HepG2 (cell line): ENCODE results near the gene SLC16A1. TPM values are rescaled to one million over a fixed set of nuclear protein-coding genes. Genes with fewer than 3 reads are reported as not detected.

ENCODE experiments used
- ATF3 ChIP-seq: sonication (generic); formaldehyde crosslinking; IDR thresholded peaks from 2 replicates; pipeline ENCODE4 v1.4.0; 2020; ENCODE audit warnings: missing genetic modification reagents
- KAT2B ChIP-seq: fragments of 150-350 bp; IDR thresholded peaks from 2 replicates; pipeline ENCODE4 v1.6.1; 2014; ENCODE audit warnings: low read depth, low read length, borderline replicate concordance
- KLF16 ChIP-seq, 2 experiments: sonication (generic) in 1 of 2; formaldehyde crosslinking in 1 of 2; IDR thresholded peaks; 2 replicates each; pipeline versions ENCODE4 v1.6.1 to v1.8.0; 2016 to 2023; ENCODE audit warnings: missing genetic modification reagents in 2 of 2, missing compliant biosample characterization in 1 of 2
- NFIB ChIP-seq: sonication (generic); formaldehyde crosslinking; IDR thresholded peaks from 2 replicates; pipeline ENCODE4 v1.9.0; 2021; ENCODE audit warnings: missing genetic modification reagents, mild to moderate bottlenecking, borderline replicate concordance
- NR2F1 ChIP-seq, 2 experiments: fragments of 450-650 bp in 1 of 2; formaldehyde crosslinking in 1 of 2; IDR thresholded peaks; 2 replicates each; pipeline versions ENCODE4 v1.5.0 to v1.6.1; 2016 to 2020; ENCODE audit warnings: mild to moderate bottlenecking in 1 of 2, missing compliant biosample characterization in 1 of 2, missing genetic modification reagents in 1 of 2, moderate library complexity in 1 of 2
- NR3C1 ChIP-seq: sonication (generic); formaldehyde crosslinking; IDR thresholded peaks from 2 replicates; pipeline ENCODE4 v1.4.0; 2020; ENCODE audit warnings: missing genetic modification reagents
- PHF21A ChIP-seq: sonication (generic); formaldehyde crosslinking; IDR thresholded peaks from 2 replicates; pipeline ENCODE4 v1.5.0; 2020; ENCODE audit warnings: mild to moderate bottlenecking, missing genetic modification reagents
- PHF8 ChIP-seq: sonication (generic); formaldehyde crosslinking; IDR thresholded peaks from 2 replicates; pipeline ENCODE4 v1.5.0; 2020; ENCODE audit warnings: missing genetic modification reagents
- PPARG ChIP-seq: conservative IDR thresholded peaks from 2 replicates; pipeline ENCODE4 v1.6.1; 2016; ENCODE audit warnings: missing biosample characterization, missing genetic modification reagents
- ZFY ChIP-seq: sonication (generic); formaldehyde crosslinking; IDR thresholded peaks from 2 replicates; pipeline ENCODE4 v1.4.0; 2020; ENCODE audit warnings: missing genetic modification reagents
- ZNF101 ChIP-seq: sonication (generic); formaldehyde crosslinking; IDR thresholded peaks from 2 replicates; pipeline ENCODE4 v1.4.0; 2020; ENCODE audit warnings: mild to moderate bottlenecking, low read depth, missing genetic modification reagents, borderline replicate concordance
- ZNF18 ChIP-seq: sonication (generic); formaldehyde crosslinking; IDR thresholded peaks from 2 replicates; pipeline ENCODE4 v1.8.0; 2022; ENCODE audit warnings: mild to moderate bottlenecking, missing genetic modification reagents; ENCODE audit not compliant: insufficient replicate concordance
- ZNF24 ChIP-seq: fragments of 450-650 bp; IDR thresholded peaks from 2 replicates; pipeline ENCODE4 v1.6.1; 2017; ENCODE audit warnings: antibody characterized with exemption, mild to moderate bottlenecking
- ZNF451 ChIP-seq: sonication (generic); formaldehyde crosslinking; IDR thresholded peaks from 2 replicates; pipeline ENCODE4 v1.5.0; 2020; ENCODE audit warnings: mild to moderate bottlenecking, missing genetic modification reagents
- ZNF770 ChIP-seq: sonication (generic); formaldehyde crosslinking; IDR thresholded peaks from 2 replicates; pipeline ENCODE4 v1.5.0; 2020; ENCODE audit warnings: mild to moderate bottlenecking, missing genetic modification reagents
- polyA plus RNA-seq, 8 experiments: library from polyadenylated mRNA; depleted of rRNA in 3 of 8; stranded (reverse) in 7 of 8; unstranded in 1 of 8; fragments of >200 nt; fragmentation: Illumina TruSeq in 4 of 8; extraction: Trizol in 4 of 8; gene quantifications; 2 replicates each; pipeline versions ENCODE4 v1.2.1 to v1.2.3, GENCODE V29; 2011 to 2016; ENCODE audit warnings: low read depth in 4 of 8, missing spikeins in 1 of 8, mixed read lengths in 1 of 8; ENCODE audit not compliant: insufficient read depth in 1 of 8
- total RNA-seq, 5 experiments: library from RNA; depleted of rRNA; stranded (reverse); fragments of >200 nt; fragmentation: Illumina TruSeq; extraction: Trizol; gene quantifications; 2 replicates each; pipeline ENCODE4 v1.2.3, GENCODE V29; 2016; ENCODE audit warnings: low read depth in 1 of 5
- TF ChIP-seq, protein P1 (sequence below): sonication (generic); formaldehyde crosslinking; IDR thresholded peaks from 2 replicates; pipeline ENCODE4 v1.4.0; 2020; ENCODE audit warnings: missing genetic modification reagents
- TF ChIP-seq, protein P2 (sequence below): sonication (generic); formaldehyde crosslinking; IDR thresholded peaks from 2 replicates; pipeline ENCODE4 v1.4.0; 2020; ENCODE audit warnings: mild to moderate bottlenecking, missing genetic modification reagents
- TF ChIP-seq, protein P3 (sequence below), 2 experiments: sonication (generic) in 1 of 2; formaldehyde crosslinking in 1 of 2; IDR thresholded peaks; 2 replicates each; pipeline versions ENCODE4 v1.5.1 to v1.6.1; 2011 to 2020; ENCODE audit warnings: borderline replicate concordance in 1 of 2, low read depth in 1 of 2, low read length in 1 of 2, mild to moderate bottlenecking in 1 of 2, missing genetic modification reagents in 1 of 2, moderate library complexity in 1 of 2

The SLC16A1 gene
- total and polyA plus RNA-seq, 2 of the 13 experiments (the other 11 are each of a cell fraction or from before 2014, with no cell fraction given), result 106 to 142 TPM

DNA sequence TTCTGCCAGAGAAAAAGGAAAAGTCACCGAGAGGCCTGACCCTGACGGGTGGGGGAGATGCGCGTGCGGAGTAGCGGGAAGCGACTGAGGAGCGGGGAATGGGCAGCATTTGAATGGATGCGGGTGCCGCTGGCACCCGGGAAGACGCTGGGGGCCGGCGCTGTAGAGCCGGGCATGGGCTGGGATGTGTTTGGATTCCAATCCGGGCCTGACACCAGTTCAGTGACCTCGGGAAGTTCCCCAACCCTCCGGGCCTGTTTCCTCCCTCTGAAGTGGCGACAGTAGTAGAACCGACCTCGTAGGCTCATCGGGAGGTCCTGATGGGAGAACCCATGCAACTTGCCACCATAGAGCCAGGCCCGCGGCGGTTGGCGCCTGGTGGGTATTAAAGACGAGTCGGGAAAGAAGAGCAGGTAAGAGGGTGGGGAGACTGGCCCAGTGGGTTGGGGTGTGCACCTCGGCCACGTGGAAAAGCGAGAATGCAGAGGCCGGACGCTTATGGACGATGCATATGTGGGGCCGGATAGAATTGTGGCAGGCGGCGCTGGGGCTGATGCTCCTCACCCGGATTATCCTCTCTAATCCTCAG is 642 bp upstream of the SLC16A1 start (continued):
- TF ChIP-seq ZNF18 (CRISPR knock-in tag) (no peak), ZNF101 (no peak), ZFY (CRISPR knock-in tag) (peak; percentile 17; the same call in 1 of the 2 replicates), KAT2B (no peak), NFIB (CRISPR knock-in tag) (no peak), KLF16 (CRISPR knock-in tag; IDR thresholded peaks at IDR 0.05) (peak in 1 of 2 experiments; percentile 8; a peak in 1 of 4 replicates), ATF3 (CRISPR knock-in tag) (no peak), PPARG (CRISPR knock-in tag) (no peak), ZNF770 (CRISPR knock-in tag) (0 out of 2 replicates have a peak, but pooled peaks have one; percentile 19), ZNF451 (CRISPR knock-in tag) (no peak), PHF8 (CRISPR knock-in tag) (no peak; the same call in none of the 2 replicates), PHF21A (CRISPR knock-in tag) (no peak), ZNF24 (no peak), NR3C1 (no peak), NR2F1 (CRISPR knock-in tag; IDR thresholded peaks at IDR 0.05) (no peak; a peak in 1 of 4 replicates)
- TF ChIP-seq, protein P1, sequence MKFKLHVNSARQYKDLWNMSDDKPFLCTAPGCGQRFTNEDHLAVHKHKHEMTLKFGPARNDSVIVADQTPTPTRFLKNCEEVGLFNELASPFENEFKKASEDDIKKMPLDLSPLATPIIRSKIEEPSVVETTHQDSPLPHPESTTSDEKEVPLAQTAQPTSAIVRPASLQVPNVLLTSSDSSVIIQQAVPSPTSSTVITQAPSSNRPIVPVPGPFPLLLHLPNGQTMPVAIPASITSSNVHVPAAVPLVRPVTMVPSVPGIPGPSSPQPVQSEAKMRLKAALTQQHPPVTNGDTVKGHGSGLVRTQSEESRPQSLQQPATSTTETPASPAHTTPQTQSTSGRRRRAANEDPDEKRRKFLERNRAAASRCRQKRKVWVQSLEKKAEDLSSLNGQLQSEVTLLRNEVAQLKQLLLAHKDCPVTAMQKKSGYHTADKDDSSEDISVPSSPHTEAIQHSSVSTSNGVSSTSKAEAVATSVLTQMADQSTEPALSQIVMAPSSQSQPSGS (CRISPR knock-in tag), result no peak
- TF ChIP-seq, protein P2, sequence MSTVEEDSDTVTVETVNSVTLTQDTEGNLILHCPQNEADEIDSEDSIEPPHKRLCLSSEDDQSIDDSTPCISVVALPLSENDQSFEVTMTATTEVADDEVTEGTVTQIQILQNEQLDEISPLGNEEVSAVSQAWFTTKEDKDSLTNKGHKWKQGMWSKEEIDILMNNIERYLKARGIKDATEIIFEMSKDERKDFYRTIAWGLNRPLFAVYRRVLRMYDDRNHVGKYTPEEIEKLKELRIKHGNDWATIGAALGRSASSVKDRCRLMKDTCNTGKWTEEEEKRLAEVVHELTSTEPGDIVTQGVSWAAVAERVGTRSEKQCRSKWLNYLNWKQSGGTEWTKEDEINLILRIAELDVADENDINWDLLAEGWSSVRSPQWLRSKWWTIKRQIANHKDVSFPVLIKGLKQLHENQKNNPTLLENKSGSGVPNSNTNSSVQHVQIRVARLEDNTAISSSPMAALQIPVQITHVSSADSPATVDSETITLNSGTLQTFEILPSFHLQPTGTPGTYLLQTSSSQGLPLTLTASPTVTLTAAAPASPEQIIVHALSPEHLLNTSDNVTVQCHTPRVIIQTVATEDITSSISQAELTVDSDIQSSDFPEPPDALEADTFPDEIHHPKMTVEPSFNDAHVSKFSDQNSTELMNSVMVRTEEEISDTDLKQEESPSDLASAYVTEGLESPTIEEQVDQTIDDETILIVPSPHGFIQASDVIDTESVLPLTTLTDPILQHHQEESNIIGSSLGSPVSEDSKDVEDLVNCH (CRISPR knock-in tag), result no peak
- TF ChIP-seq, protein P3, sequence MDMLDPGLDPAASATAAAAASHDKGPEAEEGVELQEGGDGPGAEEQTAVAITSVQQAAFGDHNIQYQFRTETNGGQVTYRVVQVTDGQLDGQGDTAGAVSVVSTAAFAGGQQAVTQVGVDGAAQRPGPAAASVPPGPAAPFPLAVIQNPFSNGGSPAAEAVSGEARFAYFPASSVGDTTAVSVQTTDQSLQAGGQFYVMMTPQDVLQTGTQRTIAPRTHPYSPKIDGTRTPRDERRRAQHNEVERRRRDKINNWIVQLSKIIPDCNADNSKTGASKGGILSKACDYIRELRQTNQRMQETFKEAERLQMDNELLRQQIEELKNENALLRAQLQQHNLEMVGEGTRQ (IDR thresholded peaks at IDR 0.05; ENCODE audit: low read depth, low read length), result no peak
- TF ChIP-seq, protein P3 (CRISPR knock-in tag; IDR thresholded peaks at IDR 0.05; ENCODE audit: borderline replicate concordance), result peak; percentile 46; the same call in 1 of the 2 replicates
